COLO668 (cell line): ENCODE data around the gene KCNK2.

Source experiments
- DNase-seq: peaks from one replicate; lab custom pipeline; 2025; ENCODE audit not compliant: unreplicated experiment; lab: John Stamatoyannopoulos, UW

Gene KCNK2, protein sequence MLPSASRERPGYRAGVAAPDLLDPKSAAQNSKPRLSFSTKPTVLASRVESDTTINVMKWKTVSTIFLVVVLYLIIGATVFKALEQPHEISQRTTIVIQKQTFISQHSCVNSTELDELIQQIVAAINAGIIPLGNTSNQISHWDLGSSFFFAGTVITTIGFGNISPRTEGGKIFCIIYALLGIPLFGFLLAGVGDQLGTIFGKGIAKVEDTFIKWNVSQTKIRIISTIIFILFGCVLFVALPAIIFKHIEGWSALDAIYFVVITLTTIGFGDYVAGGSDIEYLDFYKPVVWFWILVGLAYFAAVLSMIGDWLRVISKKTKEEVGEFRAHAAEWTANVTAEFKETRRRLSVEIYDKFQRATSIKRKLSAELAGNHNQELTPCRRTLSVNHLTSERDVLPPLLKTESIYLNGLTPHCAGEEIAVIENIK

DNA sequence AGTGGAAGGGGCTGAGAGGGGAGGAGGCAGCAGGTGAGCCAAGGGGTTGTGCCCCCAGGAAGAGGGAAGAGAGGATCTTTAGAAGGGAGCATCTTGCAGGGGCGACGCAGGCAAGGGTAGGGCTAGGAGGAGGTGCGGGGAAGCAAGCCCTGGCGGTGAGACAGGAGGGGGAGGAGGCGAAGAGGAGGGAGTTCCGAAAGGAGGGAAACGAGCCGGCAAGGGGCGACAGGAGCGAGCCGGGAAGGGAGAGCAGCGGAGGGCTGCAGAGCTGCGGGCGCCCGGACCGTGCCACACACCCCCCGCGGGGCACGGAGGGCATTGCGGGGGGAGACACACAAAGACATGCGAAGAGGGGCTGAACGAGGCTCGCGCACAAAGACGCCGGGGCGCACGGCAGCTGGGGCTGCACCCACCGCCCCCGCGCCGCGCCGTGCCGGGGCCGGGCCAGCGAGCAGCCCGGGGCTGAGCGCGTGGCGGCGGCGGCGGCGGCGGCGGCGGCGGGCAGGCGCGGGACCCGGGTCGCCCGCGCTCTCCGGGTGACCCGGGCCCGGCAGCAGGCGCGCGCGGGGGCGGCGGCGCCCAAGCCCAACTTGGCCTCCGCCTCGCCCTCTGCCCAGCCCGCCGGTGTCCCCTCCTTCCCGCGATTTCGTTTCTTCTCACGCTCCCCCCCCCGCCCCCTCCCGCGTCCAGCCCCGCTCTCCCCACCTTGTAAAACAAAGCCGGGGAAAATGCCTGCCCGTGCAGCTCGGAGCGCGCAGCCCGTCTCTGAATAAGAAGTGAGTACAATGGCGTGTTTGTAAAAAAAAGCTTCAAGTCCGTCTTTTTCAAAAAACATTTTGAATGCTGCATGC lies at the start of gene KCNK2:
Gene KCNK2, plus strand, starts transcription at position 206 of the 851 bp plus-strand sequence. CDS start 649 bp downstream, outside the sequence.
- peak; percentile 41 for DNase-seq

DNA sequence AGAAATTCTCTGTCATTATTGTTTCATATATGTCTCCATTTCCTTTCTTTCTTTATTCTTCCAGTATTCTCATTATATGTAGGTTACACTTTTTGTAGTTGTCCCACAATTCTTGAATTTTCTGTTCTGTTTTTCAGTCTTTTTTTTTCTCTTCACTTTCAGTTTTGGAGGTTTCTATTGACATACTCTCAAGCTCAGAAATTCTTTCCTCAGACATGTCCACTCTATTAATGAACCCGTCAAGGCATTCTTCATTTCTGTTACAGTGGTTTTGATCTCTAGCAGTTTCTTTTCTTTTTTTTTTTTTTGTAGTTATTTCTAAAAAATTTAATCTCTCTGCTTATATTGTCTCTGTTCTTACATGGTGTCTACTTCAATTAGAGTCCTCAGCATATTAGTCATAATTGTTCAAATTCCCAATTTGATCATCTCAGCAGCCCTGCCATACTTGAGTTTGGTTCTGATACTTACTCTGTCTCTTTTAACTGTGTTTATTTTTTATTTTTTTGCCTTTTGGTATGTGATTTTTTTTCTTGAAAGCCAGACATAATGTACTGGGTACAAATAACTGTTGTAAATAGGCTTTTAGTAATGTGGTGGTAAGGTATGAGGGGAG lies 49.5 kb upstream of the KCNK2 start:
- no peak for DNase-seq

DNA sequence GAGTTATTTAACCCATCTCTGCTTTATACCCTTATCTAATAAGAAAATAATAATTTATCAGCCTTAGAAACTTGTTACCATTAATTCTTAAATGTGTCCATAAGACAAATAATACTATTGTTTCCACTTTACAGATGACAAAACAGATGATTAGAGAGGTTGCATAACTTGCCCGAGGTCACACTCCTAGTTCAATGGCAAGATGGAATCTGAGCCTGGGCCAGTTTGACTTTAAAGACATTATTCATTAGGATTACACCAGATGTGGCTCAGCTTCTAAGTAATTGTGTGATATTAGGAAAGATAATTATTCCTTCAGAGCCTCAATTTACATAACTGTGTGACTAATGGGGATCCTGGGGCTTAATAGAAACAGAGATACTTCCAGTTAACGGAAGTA lies 42.3 kb upstream of the KCNK2 start:
- no peak for DNase-seq

DNA sequence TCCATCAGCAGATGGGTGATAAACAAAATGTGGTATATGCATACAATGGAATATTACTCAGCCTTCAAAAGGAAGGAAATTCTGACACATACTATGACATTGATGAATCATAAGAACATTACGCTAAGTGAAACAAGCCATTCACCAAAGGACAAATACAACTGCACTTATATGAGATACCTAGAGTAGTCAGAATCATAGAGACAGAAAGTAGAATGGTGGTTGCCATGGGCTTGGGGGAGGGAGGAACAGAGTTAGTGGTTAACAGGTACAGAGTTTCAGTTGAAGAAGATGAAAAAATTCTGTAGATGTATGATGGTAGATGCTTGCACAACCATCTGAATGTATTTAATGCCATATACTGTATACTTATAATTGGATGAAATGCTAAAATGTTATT lies 39.1 kb upstream of the KCNK2 start:
- DNase-seq = no peak

DNA sequence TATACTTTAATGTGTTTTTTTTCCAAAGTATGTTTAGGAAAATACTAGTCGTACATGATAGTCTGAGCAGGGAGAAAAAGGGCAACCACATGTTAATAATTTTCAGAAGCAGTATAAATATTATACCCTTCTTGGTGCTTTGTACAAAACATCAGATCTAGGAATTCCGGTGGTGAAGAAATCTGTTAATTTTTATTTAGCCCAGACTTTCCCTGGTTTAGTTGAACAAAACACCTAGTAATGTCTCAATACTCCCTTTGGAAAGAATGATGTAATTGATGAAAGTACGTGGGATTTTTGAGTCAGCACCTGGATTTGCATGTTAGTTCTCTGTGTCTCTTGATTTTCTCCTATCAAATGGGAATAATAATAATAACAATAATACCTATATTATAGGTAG lies 38.4 kb upstream of the KCNK2 start:
- no peak for DNase-seq

DNA sequence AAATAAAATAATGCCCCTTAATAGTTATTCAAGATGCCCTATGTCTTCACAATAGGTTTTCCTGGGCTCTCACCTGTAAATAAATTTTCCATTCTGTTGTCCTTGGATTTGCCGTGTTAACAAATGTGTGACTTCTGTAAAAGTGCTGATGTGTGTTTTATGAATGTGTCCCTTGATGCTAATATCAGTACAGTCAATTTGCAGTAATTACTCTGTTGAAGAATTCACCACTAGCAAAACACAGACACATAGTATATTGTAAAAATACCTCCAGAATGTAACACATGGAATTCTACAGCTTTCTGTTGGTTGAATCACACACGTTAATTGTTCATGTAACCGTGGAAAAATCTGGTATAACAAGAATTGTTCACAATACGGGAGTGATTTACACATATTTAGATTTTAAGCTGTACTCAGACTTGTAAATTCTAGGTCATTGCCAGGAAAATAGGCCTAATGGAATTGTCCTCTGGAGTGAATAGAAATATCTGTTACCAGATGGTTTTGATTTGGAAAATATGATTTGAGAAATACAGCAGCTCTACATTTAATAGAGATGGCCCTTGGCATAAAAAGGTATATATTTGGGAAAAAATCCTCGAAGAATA lies 36.7 kb upstream of the KCNK2 start:
- DNase-seq = no peak

DNA sequence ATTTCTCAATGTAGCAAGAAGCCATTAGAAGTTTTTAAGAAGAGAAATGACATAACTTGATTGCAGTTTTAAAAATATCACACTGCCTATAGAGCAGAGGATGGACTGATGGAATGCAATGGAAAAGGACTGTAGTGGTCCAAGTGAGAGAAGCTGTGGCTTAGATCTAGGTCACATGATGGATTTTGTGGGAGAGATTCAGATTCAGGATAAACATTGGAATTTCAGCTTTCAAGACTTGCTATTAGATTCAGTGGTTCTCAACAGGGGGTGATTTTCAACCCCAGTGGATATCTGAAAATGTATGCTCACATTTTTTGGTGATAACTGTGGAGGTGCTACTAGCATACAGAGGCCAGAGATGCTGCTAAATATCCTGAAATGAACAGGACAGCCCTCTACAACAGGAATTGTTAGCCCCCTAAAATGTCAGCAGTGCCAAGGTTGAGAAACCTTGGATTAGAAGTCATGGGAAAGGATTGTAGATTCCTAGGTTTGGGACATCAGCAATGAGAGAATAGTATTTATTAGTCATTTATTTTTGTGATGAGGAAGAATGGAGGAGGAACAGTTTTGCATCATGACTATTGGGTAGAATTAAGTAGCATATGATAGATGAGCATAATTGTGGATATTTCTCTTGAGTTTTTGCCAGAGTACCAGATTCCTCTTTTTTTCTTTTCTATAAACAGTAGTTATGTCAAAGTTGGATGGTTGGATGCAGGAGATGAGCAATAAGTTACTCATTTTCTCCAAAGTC lies 30.1 kb upstream of the KCNK2 start:
- DNase-seq = no peak

DNA sequence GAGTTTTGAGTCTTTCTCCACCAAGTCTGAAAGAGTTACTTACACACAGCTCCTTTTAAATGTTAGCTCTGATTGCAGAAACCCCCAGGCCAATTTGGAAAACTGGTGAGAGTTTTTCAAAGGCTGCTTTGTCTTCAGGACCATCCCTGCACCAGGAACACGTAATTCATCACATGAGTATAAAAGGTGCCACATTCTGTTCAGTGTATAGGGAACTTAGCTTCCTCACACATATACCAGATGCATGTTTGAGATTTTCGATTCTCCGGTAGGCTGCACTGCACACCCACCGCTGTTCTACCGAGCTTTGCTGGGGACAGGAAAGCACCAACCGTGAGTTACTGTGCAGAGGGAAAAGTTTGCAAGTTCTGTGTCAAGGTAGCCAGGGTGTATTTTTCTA lies 28.3 kb upstream of the KCNK2 start:
- no peak for DNase-seq

DNA sequence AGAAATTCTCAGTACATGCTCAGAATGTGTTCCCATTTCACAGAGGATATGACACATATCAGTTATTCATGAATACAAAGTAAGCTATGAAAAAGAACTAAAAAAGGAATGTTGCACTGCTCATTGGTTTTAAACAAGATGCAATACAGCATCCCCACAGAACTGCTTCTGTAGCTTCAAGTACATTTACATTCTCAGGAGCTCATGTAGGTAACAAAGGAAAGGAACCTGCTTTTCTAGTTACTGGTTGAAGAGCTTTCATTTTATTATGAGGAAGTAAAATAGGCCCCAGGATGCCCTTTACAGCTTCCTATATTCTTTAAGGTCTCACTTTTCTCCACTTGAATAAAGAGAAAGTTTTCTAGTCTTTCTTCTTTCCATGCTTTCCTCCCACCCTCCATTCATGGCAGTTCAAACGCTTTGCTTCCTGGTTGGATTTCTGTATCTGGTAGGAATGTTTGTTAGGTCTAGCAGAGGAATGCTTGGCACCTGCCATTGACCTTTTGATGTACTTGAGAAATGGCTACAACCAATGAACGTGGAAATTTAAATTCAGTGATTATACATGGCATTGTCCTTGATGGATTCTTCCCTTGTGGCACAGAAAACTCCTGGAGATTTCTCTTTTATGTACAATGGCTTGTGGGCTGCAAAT lies 27.1 kb upstream of the KCNK2 start:
- no peak for DNase-seq

DNA sequence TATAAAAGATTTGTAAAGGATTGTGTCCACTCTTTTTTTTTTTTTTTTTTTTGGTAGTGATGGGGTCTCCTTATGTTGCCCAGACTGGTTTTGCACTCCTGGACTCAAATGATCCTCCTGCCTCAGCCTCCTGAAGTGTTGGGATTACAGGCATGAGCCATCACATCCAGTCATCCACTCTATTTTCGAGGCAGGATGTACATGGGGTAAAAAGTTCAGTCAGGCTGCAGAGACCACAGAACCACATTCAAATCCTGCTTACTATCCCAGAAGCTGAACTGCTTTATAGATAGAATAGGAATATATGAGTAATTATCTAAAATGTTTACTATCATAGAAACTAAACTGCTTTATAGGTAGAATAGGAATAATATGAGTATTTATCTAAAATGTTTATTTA lies 26.0 kb upstream of the KCNK2 start:
- DNase-seq = no peak

DNA sequence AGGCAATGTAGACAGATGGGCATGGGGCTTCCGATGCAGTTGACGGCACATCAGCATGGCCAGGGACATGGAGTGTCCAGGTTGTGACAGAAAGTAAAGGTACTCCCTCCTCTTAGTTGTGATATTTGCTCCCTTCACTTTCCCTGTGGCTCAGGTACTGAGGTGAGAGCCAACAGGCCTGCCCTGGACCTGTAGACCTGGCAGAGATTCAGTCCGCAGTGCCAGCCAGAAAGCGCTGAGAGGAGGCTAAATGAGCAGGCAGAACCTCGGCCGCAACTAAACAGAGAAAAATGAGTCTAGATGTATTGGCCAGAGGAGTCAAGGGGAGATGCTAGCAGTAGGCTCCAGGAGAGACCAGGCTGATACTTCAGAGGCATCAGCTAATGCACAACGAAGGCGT lies 22.6 kb upstream of the KCNK2 start:
- no peak for DNase-seq

DNA sequence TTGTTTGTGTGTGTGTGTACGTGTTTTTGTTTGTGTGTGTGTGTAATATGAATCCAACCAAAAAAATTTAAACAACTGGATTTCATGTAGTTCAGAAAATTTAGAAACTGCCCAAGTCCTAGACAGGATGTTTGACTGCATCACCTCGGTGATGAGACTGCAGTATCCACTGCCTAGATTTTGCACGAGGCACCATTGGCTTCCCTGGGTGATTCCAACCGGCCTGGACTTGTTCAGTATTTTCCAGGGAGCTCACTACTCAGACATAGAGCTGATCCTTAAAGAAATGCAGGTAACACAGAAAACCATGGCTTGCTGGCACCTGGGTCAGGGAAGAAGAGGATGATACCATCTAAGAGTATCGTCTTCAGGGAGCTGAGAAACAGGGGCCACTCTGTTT lies 18.2 kb upstream of the KCNK2 start:
- no peak for DNase-seq

DNA sequence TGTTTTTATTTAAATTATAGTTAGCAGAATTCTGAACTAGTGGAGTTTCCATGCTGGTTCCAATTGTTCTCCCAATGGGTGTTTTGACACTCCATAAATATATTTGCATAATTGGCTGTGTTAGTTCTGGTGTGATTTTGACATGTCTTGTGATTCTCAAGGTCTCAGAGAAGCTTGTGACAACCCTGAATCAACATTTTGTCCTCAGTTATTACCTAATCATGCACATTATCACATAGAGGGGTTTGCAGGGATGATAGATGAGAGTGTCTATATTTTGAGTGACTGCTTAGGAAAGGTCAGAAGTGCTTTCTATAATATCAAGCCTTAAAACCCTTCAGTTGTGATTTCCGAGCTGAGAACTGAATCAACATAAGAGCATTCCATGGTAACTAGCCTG lies 11.5 kb upstream of the KCNK2 start:
- DNase-seq = no peak

DNA sequence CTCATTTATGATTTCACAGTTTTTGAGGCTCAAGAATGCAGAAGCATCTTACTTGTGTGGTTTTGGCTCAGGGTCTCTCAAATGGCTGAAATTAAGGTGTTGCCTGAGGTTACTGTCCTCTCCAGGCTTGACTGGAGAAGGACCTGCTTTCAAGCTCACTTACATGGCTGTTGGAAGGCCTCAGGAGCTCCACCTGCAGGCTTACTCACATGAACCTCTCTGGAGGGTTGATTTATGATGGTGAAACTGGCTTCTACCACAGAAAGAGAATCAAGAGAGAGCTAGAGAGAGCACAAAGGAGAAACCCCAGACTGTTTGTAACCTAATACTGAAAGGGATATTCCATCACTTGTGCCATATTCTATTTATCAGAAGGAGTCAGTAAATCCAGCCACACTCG lies 6.2 kb upstream of the KCNK2 start:
- no peak for DNase-seq

DNA sequence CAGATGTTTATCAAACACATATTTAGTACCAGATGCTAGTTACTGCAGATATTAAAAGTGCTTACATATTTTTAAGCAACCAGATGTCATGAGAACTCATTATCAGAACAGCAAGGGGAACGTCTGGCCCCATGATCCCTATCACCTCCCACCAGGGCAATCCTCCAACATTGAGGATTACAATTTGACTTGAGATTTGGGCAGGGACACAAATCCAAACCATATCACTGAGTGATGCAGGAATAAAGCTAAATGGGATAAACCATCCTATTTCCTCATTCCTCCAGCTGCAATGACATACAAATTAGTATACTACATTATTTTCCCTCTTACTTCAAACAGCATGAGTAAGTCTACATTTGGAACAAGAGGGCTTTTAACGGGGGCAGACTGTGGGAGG lies 3.1 kb upstream of the KCNK2 start:
- no peak for DNase-seq

DNA sequence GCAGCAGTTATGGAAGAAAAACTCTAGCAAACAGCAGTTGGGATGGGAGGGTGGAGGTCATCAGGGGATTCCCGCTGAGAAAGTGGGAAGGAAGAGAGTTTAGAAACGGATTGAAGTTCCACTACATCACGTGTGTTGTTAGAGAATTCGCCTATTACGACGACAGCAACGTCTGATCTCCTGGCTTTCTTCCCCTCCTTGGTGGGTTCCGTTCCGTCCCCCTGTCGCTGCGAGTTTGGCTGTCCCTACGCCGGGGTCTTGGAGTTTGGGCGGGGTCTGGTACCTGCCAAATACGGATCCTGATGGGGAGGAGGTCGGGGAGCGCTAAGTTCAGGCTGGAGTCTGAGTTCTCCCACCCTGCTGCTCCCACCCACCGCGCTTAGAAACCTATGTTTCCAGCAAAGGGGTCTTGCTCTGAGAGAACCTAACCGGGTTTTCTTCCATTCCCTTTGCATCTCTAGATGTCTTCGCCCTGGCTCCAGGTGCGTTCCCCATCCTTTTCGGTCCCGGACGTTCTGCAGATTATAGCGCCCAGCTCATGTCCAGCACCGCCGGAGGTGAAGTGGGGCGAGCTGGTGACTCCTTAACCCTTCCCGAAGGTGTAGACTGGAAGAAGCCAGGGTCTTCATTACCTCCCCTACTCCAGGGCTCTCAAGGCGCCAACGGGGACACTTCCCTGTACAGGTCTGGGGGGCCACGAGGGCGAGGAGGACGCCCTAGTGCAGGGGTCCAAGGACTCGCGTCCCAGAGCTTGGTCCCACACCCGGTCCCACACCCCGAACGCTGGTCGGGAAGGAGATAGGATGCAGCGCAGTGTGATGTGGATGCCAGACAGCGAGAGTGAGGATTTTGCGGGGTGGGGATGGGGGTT lies 641 bp upstream of the KCNK2 start:
- DNase-seq = no peak

DNA sequence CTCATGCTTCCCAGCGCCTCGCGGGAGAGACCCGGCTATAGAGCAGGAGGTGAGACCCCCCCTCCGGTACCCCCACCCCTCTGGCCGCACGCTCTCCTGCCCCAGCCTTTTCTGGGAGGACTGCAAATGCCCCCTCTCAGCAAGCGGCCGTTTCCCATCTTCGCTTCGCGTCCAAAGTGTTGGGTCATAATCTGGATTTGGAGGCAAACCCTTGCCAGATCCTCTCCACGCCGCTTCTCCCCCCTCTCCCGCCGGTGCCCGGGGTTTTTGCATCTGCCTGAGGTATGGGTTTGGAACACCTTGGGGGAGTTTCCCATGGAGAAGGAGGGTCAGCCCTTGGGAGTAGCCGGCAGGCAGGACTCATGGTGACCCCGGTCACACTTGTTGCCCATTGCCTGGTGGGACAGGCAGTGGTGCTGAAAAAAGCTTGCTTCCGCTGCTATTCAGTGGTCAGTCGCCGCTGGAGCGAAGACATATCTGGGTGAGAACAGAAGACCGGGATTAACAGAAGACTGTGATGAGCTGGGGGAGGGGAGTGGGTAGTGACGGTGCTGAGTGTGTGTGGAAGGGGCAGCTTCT lies 935 bp downstream of the KCNK2 start:
- DNase-seq = no peak

DNA sequence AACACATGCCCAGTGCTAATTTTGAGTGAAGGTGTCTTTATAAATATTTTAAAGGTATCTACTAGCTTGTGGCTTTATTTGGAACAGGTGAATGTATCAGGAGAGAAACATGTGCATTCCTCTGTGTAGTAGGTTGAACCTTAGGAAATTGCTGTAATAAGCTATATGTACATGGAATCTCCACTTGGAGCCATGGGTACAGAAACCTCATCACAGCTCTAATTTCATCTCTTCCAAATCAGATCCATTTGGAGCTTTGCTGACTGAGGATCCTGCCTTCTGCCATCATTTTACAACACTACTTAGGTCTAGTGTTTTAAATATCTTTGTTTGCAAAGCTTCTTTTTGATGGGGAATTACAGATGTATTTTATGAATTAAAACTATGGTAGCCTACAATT lies 2.1 kb downstream of the KCNK2 start:
- no peak for DNase-seq

DNA sequence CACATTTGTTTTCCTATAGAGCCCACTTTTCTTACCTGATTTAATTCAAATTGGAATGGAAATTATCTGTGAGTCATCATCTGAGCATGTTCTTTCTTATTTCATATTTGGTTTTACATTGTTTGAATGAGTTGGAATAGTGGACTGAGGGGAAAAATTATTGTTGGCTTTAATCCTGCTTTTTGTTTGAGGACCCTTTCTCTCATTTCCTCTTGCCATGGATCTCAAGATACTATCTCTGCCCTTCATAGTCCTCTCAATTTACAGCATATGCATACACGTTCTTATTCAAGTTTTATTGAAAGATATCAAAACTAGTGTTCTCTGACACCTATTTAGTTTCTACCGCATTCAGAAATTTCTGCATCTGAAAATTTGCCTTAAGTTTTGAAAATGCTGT lies 5.1 kb downstream of the KCNK2 start:
- no peak for DNase-seq
